Measurements from ENCODE around the gene PNPLA2.

PNPLA2 gene

GRCh38 chr11:794766-795633 lies 23.7 kb upstream of the PNPLA2 start:
- no peak for ATAC-seq
- no peak for TF ChIP-seq TOX (CRISPR knock-in tag; IDR thresholded peaks at IDR 0.05; ENCODE audit: borderline replicate concordance)
- no peak for TF ChIP-seq ZFP30 (CRISPR knock-in tag; IDR thresholded peaks at IDR 0.05)

- TF ChIP-seq ZNF70 (CRISPR knock-in tag; IDR thresholded peaks at IDR 0.05) (no peak), ZFP30 (CRISPR knock-in tag; IDR thresholded peaks at IDR 0.05) (no peak), TSHZ2 (CRISPR knock-in tag; IDR thresholded peaks at IDR 0.05) (no peak), BACH2 (CRISPR knock-in tag; IDR thresholded peaks at IDR 0.05; ENCODE audit: borderline replicate concordance) (no peak), ZC3H10 (CRISPR knock-in tag; IDR thresholded peaks at IDR 0.05) (no peak), ZNF565 (CRISPR knock-in tag; conservative IDR thresholded peaks at IDR 0.05; ENCODE audit: low read depth) (no peak), RARB (CRISPR knock-in tag; IDR thresholded peaks at IDR 0.05) (no peak), CSDC2 (CRISPR knock-in tag; IDR thresholded peaks at IDR 0.05) (no peak), TCF4 (CRISPR knock-in tag; IDR thresholded peaks at IDR 0.05; ENCODE audit: borderline replicate concordance) (no peak)
- TF ChIP-seq, protein P1, sequence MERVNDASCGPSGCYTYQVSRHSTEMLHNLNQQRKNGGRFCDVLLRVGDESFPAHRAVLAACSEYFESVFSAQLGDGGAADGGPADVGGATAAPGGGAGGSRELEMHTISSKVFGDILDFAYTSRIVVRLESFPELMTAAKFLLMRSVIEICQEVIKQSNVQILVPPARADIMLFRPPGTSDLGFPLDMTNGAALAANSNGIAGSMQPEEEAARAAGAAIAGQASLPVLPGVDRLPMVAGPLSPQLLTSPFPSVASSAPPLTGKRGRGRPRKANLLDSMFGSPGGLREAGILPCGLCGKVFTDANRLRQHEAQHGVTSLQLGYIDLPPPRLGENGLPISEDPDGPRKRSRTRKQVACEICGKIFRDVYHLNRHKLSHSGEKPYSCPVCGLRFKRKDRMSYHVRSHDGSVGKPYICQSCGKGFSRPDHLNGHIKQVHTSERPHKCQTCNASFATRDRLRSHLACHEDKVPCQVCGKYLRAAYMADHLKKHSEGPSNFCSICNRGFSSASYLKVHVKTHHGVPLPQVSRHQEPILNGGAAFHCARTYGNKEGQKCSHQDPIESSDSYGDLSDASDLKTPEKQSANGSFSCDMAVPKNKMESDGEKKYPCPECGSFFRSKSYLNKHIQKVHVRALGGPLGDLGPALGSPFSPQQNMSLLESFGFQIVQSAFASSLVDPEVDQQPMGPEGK (CRISPR knock-in tag; IDR thresholded peaks at IDR 0.05; ENCODE audit: borderline replicate concordance): no peak
- peak; percentile 64 for ATAC-seq
Observed at GRCh38 chr11:795634-796564, 22.8 kb upstream of the PNPLA2 start.

DNA sequence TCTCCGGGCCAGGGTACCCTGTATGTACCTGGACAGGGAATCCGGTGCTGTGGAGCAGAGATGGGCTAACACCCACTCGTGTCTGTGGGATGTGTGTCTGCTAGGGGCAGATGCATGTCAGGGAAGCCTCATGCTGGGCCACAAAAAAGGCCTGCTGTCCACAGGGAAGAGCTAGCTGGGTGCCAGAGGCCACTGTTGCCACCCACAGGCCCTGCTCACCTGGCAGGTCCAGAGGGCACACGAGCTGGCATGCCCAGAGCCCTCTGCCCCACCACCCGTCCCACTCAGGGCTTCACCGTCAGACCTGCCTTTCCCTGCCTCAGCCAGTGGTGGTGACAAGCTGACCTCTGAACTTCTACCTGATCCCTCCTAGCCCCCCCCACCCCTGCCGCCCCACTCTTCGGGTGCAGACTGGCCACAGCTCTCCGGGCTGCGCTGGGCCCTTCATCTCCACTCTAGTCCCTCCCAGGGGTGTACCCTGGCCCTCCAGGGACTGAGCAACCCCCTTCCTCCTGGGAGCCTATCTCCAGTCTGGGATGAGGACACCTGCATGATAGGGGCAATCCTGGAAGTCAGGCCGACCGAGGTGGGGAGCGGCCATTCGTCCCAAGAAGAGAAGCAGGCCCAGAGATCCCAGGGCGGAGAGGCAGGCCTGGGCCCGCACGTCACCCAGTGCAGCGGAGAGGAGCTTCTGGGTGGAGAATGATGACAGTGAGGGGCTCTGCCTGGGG lies 22.0 kb upstream of the PNPLA2 start:
- peak; percentile 0; the same call in 2 of the 3 replicates for ATAC-seq
- TF ChIP-seq RARB (CRISPR knock-in tag; IDR thresholded peaks at IDR 0.05): no peak
- no peak for TF ChIP-seq ZFP30 (CRISPR knock-in tag; IDR thresholded peaks at IDR 0.05)
- TF ChIP-seq SNAI2 (CRISPR knock-in tag; IDR thresholded peaks at IDR 0.05): no peak
- no peak for TF ChIP-seq TCF4 (CRISPR knock-in tag; IDR thresholded peaks at IDR 0.05; ENCODE audit: borderline replicate concordance)
- TF ChIP-seq ARNTL (CRISPR knock-in tag; IDR thresholded peaks at IDR 0.05; ENCODE audit: borderline replicate concordance, low read depth): no peak
- no peak for TF ChIP-seq CSDC2 (CRISPR knock-in tag; IDR thresholded peaks at IDR 0.05)
- no peak for TF ChIP-seq GLIS3 (CRISPR knock-in tag; IDR thresholded peaks at IDR 0.05)
- TF ChIP-seq ZNF70 (CRISPR knock-in tag; IDR thresholded peaks at IDR 0.05): no peak
- no peak for TF ChIP-seq PPARA (CRISPR knock-in tag; IDR thresholded peaks at IDR 0.05; ENCODE audit: borderline replicate concordance)
- TF ChIP-seq OSR1 (CRISPR knock-in tag; IDR thresholded peaks at IDR 0.05): no peak
- TF ChIP-seq, protein P2, sequence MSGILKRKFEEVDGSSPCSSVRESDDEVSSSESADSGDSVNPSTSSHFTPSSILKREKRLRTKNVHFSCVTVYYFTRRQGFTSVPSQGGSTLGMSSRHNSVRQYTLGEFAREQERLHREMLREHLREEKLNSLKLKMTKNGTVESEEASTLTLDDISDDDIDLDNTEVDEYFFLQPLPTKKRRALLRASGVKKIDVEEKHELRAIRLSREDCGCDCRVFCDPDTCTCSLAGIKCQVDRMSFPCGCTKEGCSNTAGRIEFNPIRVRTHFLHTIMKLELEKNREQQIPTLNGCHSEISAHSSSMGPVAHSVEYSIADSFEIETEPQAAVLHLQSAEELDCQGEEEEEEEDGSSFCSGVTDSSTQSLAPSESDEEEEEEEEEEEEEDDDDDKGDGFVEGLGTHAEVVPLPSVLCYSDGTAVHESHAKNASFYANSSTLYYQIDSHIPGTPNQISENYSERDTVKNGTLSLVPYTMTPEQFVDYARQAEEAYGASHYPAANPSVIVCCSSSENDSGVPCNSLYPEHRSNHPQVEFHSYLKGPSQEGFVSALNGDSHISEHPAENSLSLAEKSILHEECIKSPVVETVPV (CRISPR knock-in tag; IDR thresholded peaks at IDR 0.05): no peak
- no peak for TF ChIP-seq ZNF8 (CRISPR knock-in tag; IDR thresholded peaks at IDR 0.05)
- no peak for TF ChIP-seq TOX (CRISPR knock-in tag; IDR thresholded peaks at IDR 0.05; ENCODE audit: borderline replicate concordance)
- no peak for TF ChIP-seq ZFP3 (CRISPR knock-in tag; IDR thresholded peaks at IDR 0.05)
- TF ChIP-seq ISL1 (CRISPR knock-in tag; IDR thresholded peaks at IDR 0.05): no peak
- no peak for TF ChIP-seq CREB5 (CRISPR knock-in tag; IDR thresholded peaks at IDR 0.05; ENCODE audit: low read depth)
- TF ChIP-seq ZNF565 (CRISPR knock-in tag; conservative IDR thresholded peaks at IDR 0.05; ENCODE audit: low read depth): no peak
- no peak for TF ChIP-seq BACH2 (CRISPR knock-in tag; IDR thresholded peaks at IDR 0.05; ENCODE audit: borderline replicate concordance)
- TF ChIP-seq, protein P1 (CRISPR knock-in tag; IDR thresholded peaks at IDR 0.05; ENCODE audit: borderline replicate concordance): no peak
